Lower leg skin (tissue), 3 donors: Measurements from ENCODE around the gene PLPPR2.

Experiments used
- POLR2A ChIP-seq, 2 donors: fragments of 450-650 bp; IDR thresholded peaks; one replicate each; pipeline ENCODE4 v1.6.1; 2016 to 2017; ENCODE audit warnings: antibody characterized with exemption in 2 of 2, mild to moderate bottlenecking in 1 of 2, moderate library complexity in 1 of 2
- TF ChIP-seq, protein P1 (sequence below), 3 donors: fragments of 450-650 bp; IDR thresholded peaks; one replicate each; pipeline ENCODE4 v1.5.1; 2016; ENCODE audit warnings: antibody characterized with exemption in 3 of 3, mild to moderate bottlenecking in 3 of 3, moderate library complexity in 2 of 3

DNA sequence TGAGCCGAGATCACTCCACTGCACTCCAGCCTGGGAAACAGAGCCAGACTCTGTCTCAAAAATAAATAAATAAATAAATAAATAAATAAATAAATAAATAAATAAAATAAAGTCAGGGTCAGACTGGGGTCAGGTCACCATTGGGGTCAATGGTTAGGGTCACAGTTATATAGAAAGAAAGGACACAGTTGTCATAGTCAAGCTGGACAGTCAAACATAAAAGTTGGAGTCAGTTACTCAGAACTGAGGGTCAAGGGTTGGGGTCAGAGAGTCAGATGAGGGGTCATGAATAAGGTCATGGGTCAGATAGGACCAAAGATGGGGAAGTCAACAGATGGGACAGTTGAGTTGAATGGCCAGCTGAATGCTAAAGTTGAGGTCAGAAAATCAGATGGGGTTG lies 45.6 kb downstream of the PLPPR2 start:
- TF ChIP-seq, protein P1, sequence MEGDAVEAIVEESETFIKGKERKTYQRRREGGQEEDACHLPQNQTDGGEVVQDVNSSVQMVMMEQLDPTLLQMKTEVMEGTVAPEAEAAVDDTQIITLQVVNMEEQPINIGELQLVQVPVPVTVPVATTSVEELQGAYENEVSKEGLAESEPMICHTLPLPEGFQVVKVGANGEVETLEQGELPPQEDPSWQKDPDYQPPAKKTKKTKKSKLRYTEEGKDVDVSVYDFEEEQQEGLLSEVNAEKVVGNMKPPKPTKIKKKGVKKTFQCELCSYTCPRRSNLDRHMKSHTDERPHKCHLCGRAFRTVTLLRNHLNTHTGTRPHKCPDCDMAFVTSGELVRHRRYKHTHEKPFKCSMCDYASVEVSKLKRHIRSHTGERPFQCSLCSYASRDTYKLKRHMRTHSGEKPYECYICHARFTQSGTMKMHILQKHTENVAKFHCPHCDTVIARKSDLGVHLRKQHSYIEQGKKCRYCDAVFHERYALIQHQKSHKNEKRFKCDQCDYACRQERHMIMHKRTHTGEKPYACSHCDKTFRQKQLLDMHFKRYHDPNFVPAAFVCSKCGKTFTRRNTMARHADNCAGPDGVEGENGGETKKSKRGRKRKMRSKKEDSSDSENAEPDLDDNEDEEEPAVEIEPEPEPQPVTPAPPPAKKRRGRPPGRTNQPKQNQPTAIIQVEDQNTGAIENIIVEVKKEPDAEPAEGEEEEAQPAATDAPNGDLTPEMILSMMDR (IDR thresholded peaks at IDR 0.05): no peak
- TF ChIP-seq POLR2A (IDR thresholded peaks at IDR 0.05): no peak
